Measurements from ENCODE around the gene AGPAT1. TPM values are rescaled to one million over a fixed set of nuclear protein-coding genes. Genes with fewer than 3 reads are reported as not detected.

Gene AGPAT1
- total and polyA plus RNA-seq, 2 of the 13 experiments (the other 11 are each of a cell fraction or from before 2014, with no cell fraction given): 51.3 to 139 TPM

- TF ChIP-seq RFX1 (IDR thresholded peaks at IDR 0.05) (no peak), JARID2 (CRISPR knock-in tag; IDR thresholded peaks at IDR 0.05; ENCODE audit: insufficient replicate concordance) (no peak), ZNF282 (IDR thresholded peaks at IDR 0.05; ENCODE audit: partially characterized antibody) (no peak), HNF4G (IDR thresholded peaks at IDR 0.05; ENCODE audit: borderline replicate concordance, low read depth, low read length) (peak; percentile 23; the same call in 1 of the 2 replicates), HNF4G (CRISPR knock-in tag; IDR thresholded peaks at IDR 0.05; ENCODE audit: borderline replicate concordance, low read depth) (no peak), POLR2A (IDR thresholded peaks at IDR 0.05; ENCODE audit: insufficient read depth in 1 of 2, low read depth in 2 of 2, low read length in 2 of 2) (0 out of 4 replicates have a peak, but pooled peaks of 1 of the 2 experiments have one; percentile 5), PITX1 (CRISPR knock-in tag; IDR thresholded peaks at IDR 0.05) (no peak; the same call in 1 of the 2 replicates), ZNF580 (CRISPR knock-in tag; IDR thresholded peaks at IDR 0.05; ENCODE audit: borderline replicate concordance, low read depth) (no peak), NR1H2 (CRISPR knock-in tag; IDR thresholded peaks at IDR 0.05; ENCODE audit: borderline replicate concordance, low read depth) (no peak), FOXA1 (IDR thresholded peaks at IDR 0.05) (no peak), FOXA1 (CRISPR knock-in tag; IDR thresholded peaks at IDR 0.05) (no peak), SMYD3 (CRISPR knock-in tag; IDR thresholded peaks at IDR 0.05) (no peak), ATF2 (CRISPR knock-in tag; IDR thresholded peaks at IDR 0.05) (no peak), ATF7 (IDR thresholded peaks at IDR 0.05) (no peak), ATF7 (CRISPR knock-in tag; IDR thresholded peaks at IDR 0.05) (no peak), AGO2 (optimal IDR thresholded peaks at IDR 0.05; ENCODE audit: low read depth, low read length) (no peak), NR0B2 (CRISPR knock-in tag; IDR thresholded peaks at IDR 0.05) (0 out of 2 replicates have a peak, but pooled peaks have one; percentile 38), WIZ (CRISPR knock-in tag; IDR thresholded peaks at IDR 0.05) (peak; percentile 41; the same call in 1 of the 2 replicates), GLI4 (CRISPR knock-in tag; IDR thresholded peaks at IDR 0.05; ENCODE audit: borderline replicate concordance) (peak; percentile 60; the same call in 1 of the 2 replicates), TRAFD1 (CRISPR knock-in tag; IDR thresholded peaks at IDR 0.05; ENCODE audit: borderline replicate concordance) (no peak), ARNT2 (CRISPR knock-in tag; IDR thresholded peaks at IDR 0.05; ENCODE audit: low read depth) (no peak), KDM1A (CRISPR knock-in tag; IDR thresholded peaks at IDR 0.05) (no peak), KDM4B (CRISPR knock-in tag; IDR thresholded peaks at IDR 0.05) (no peak), TAF15 (IDR thresholded peaks at IDR 0.05; ENCODE audit: low read depth, low read length, poor library complexity, severe bottlenecking) (no peak), ZFP90 (CRISPR knock-in tag; IDR thresholded peaks at IDR 0.05; ENCODE audit: borderline replicate concordance) (no peak), ZNF230 (CRISPR knock-in tag; IDR thresholded peaks at IDR 0.05) (no peak), MTERF4 (CRISPR knock-in tag; IDR thresholded peaks at IDR 0.05) (0 out of 2 replicates have a peak, but pooled peaks have one; percentile 31)
Measured at GRCh38 chr6:32175322-32175710, 568 bp downstream of the AGPAT1 start (continued).
